ENCODE measurements around the gene UVRAG.

DNA sequence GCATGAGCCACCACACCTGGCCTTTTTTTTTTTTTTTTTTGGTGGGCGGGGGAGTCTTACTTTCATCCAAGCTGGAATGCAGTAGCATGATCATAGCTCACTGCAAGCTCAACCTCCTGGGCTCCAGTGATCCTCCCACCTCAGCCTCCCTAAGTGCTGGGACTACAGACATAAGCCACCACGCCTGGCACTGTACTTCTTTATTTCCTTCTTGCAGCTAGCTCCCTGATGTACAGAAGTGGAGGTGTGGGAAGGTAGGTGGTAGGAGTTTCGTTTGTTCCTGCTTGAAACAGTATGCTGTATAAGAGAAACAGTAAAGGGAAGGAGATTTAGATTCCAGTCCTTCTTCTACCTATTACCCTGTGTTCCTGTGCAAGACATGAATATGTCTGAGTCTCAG is 319.2 kb downstream of the UVRAG start:
- TF ChIP-seq POLR2A (IDR thresholded peaks at IDR 0.05) (no peak), POLR2AphosphoS5 (IDR thresholded peaks at IDR 0.05) (no peak)
- TF ChIP-seq, protein P1, sequence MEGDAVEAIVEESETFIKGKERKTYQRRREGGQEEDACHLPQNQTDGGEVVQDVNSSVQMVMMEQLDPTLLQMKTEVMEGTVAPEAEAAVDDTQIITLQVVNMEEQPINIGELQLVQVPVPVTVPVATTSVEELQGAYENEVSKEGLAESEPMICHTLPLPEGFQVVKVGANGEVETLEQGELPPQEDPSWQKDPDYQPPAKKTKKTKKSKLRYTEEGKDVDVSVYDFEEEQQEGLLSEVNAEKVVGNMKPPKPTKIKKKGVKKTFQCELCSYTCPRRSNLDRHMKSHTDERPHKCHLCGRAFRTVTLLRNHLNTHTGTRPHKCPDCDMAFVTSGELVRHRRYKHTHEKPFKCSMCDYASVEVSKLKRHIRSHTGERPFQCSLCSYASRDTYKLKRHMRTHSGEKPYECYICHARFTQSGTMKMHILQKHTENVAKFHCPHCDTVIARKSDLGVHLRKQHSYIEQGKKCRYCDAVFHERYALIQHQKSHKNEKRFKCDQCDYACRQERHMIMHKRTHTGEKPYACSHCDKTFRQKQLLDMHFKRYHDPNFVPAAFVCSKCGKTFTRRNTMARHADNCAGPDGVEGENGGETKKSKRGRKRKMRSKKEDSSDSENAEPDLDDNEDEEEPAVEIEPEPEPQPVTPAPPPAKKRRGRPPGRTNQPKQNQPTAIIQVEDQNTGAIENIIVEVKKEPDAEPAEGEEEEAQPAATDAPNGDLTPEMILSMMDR (IDR thresholded peaks at IDR 0.05), result no peak

All from upper lobe of left lung (tissue), 4 donors.